Osteoblast (primary cell): ENCODE data around the gene MTHFSD. TPM values are rescaled to one million over a fixed set of nuclear protein-coding genes. Genes with fewer than 3 reads are reported as not detected.
A peak's percentile ranks its signal among the peaks of the same experiment; 100 is the strongest.

Experiments used
- DNase-seq: peaks from one replicate; pipeline ENCODE4 v3.0.0; 2011; ENCODE audit warnings: low spot score, mixed read lengths; ENCODE audit not compliant: insufficient read length; ENCODE audit errors: missing footprints
- H2AFZ ChIP-seq: 2 replicates; pipeline ENCODE4 v1.6.0; 2011; ENCODE audit warnings: mild to moderate bottlenecking, low read length
- H3K27ac ChIP-seq: 2 replicates; pipeline ENCODE4 v1.5.1; 2011; ENCODE audit warnings: mild to moderate bottlenecking, low read depth, low read length, moderate library complexity
- H3K27me3 ChIP-seq: 2 replicates; pipeline ENCODE4 v1.6.0; 2012; ENCODE audit warnings: mild to moderate bottlenecking, control low read depth, inconsistent platforms, low read length, moderate library complexity; ENCODE audit not compliant: insufficient read depth
- H3K36me3 ChIP-seq: 2 replicates; pipeline ENCODE4 v1.5.1; 2011; ENCODE audit warnings: mild to moderate bottlenecking, low read length, control low read depth, moderate library complexity; ENCODE audit not compliant: insufficient read depth
- H3K4me1 ChIP-seq: 2 replicates; pipeline ENCODE4 v1.5.1; 2011; ENCODE audit warnings: mild to moderate bottlenecking, low read length, control low read depth, moderate library complexity; ENCODE audit not compliant: insufficient read depth
- H3K4me2 ChIP-seq: 2 replicates; pipeline ENCODE4 v1.6.0; 2011; ENCODE audit warnings: mild to moderate bottlenecking, low read length; ENCODE audit not compliant: insufficient read depth
- H3K4me3 ChIP-seq: fragments of 200-600 bp; sonication (generic); 3 replicates; pipeline ENCODE4 v1.5.1; 2012; ENCODE audit warnings: mild to moderate bottlenecking, low read length, inconsistent platforms; ENCODE audit not compliant: insufficient read depth
- H3K79me2 ChIP-seq: 2 replicates; pipeline ENCODE4 v1.6.0; 2012; ENCODE audit warnings: mild to moderate bottlenecking, low read length, control low read depth, inconsistent platforms; ENCODE audit not compliant: insufficient read depth
- H3K9me3 ChIP-seq: 2 replicates; pipeline ENCODE4 v1.5.1; 2011; ENCODE audit warnings: low read depth, low read length, control low read depth
- H4K20me1 ChIP-seq: 2 replicates; pipeline ENCODE4 v1.6.0; 2012; ENCODE audit warnings: mild to moderate bottlenecking, low read length, control low read depth; ENCODE audit not compliant: insufficient read depth
- total RNA-seq: library from RNA; depleted of rRNA; stranded (reverse); fragments of >200 nt; gene quantifications from 2 replicates; pipeline ENCODE4 v1.2.3, GENCODE V29; 2012
- TF ChIP-seq, protein P1 (sequence below): IDR thresholded peaks from 2 replicates; pipeline ENCODE4 v1.5.1; 2011; ENCODE audit warnings: mild to moderate bottlenecking, low read depth, low read length, moderate library complexity; ENCODE audit errors: extremely low read depth

MTHFSD gene
- total RNA-seq, 1 donor, result 18.5 TPM

DNA sequence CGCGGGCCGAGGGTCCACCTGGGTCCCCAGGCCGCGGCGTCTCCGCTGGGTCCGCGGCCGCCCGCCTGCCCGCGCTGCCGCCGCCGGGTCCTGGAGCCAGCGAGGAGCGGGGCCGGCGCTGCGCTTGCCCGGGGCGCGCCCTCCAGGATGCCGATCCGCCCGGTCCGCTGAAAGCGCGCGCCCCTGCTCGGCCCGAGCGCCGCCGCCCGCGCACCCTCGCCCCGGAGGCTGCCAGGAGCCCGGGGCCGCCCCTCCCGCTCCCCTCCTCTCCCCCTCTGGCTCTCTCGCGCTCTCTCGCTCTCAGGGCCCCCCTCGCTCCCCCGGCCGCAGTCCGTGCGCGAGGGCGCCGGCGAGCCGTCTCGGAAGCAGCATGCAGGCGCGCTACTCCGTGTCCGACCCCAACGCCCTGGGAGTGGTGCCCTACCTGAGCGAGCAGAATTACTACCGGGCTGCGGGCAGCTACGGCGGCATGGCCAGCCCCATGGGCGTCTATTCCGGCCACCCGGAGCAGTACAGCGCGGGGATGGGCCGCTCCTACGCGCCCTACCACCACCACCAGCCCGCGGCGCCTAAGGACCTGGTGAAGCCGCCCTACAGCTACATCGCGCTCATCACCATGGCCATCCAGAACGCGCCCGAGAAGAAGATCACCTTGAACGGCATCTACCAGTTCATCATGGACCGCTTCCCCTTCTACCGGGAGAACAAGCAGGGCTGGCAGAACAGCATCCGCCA, 12.1 kb upstream of the MTHFSD start:
- no peak overlapping the region for H2AFZ ChIP-seq
- peaks cover 3% of the 10 kb centered on the region for H4K20me1 ChIP-seq
- H3K4me1 ChIP-seq, result peaks cover 22% of the 10 kb centered on the region
- H3K4me2 ChIP-seq, result peak overlapping the region; percentile 62
- H3K27me3 ChIP-seq, result no peaks in the 10 kb centered on the region
- no peaks in the 10 kb centered on the region for H3K9me3 ChIP-seq
- H3K27ac ChIP-seq, result peak overlapping the region; percentile 96
- TF ChIP-seq, protein P1, sequence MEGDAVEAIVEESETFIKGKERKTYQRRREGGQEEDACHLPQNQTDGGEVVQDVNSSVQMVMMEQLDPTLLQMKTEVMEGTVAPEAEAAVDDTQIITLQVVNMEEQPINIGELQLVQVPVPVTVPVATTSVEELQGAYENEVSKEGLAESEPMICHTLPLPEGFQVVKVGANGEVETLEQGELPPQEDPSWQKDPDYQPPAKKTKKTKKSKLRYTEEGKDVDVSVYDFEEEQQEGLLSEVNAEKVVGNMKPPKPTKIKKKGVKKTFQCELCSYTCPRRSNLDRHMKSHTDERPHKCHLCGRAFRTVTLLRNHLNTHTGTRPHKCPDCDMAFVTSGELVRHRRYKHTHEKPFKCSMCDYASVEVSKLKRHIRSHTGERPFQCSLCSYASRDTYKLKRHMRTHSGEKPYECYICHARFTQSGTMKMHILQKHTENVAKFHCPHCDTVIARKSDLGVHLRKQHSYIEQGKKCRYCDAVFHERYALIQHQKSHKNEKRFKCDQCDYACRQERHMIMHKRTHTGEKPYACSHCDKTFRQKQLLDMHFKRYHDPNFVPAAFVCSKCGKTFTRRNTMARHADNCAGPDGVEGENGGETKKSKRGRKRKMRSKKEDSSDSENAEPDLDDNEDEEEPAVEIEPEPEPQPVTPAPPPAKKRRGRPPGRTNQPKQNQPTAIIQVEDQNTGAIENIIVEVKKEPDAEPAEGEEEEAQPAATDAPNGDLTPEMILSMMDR, result no peak
- H3K4me3 ChIP-seq, result peak overlapping the region; percentile 97
- peaks cover 35% of the 10 kb centered on the region for H3K36me3 ChIP-seq
- peak; percentile 98 for DNase-seq
- peaks cover 67% of the 10 kb centered on the region for H3K79me2 ChIP-seq

DNA sequence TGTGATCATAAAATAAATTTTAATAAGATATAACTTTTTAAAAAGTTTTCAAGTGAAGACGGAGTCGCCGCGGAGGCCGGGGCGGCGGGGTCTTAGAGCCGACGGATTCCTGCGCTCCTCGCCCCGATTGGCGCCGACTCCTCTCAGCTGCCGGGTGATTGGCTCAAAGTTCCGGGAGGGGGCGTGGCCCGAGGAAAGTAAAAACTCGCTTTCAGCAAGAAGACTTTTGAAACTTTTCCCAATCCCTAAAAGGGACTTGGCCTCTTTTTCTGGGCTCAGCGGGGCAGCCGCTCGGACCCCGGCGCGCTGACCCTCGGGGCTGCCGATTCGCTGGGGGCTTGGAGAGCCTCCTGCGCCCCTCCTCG, 11.5 kb upstream of the MTHFSD start, which contains the start of gene FOXC2:
Gene FOXC2 (plus strand): TSS at position 229 of the 365 bp plus-strand sequence. CDS start 507 bp downstream, outside the sequence.
- peaks cover 30% of the 10 kb centered on the region for H3K36me3 ChIP-seq
- peak within 1 kb of the TSS; percentile 96 for H3K27ac ChIP-seq
- peak; percentile 100 for DNase-seq
- H3K4me3 ChIP-seq, result peak within 1 kb of the TSS; percentile 97
- TF ChIP-seq, protein P1, result no peak
- H3K9me3 ChIP-seq, result no peaks in the 10 kb centered on the region
- peak within 1 kb of the TSS; percentile 77 for H3K4me2 ChIP-seq
- H3K4me1 ChIP-seq, result peaks cover 16% of the 10 kb centered on the region
- no peaks in the 10 kb centered on the region for H3K27me3 ChIP-seq
- peak within 1 kb of the TSS; percentile 63 for H2AFZ ChIP-seq
- H3K79me2 ChIP-seq, result peaks cover 62% of the 10 kb centered on the region
- peaks cover 3% of the 10 kb centered on the region for H4K20me1 ChIP-seq

DNA sequence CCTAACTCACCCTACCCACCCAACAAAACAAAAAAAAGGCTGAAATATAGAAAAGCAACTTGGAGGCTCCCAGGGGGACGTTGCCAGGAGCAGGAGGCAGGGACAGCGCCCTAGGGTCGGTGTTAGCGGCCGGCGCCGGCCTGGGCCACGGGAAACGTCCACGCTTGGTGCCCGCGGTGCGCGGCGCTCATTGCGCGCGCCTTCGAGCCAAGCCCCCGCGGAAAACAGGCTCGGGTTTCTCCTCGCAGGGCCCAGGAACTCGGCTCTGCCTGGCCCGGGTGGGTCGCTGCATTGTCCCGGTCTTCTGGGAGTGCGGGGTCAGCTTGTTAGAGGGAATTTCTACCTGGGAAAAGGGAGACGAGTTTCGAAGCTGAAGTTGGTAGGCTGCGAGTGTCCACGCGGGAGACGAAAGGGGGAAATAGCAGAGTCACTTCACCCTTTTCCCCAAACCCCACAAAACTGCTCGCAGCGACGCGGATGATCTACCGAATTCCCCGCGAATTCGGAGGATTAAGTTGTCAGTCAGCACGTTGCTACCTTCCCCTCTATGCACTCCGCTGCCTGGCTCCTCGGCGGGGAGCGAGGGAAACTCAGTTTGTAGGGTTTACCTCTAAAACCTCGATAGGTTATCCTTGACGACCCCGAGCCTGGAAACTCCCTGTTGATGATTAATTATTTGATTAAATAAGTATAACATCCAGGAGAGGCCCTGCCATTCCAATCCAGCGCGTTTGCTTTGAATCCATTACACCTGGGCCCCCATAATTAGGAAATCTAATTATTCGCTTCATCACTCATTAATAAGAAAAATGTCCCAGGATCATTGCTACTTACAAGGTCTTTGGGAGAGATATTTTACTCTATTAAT, 10.8 kb upstream of the MTHFSD start:
- TF ChIP-seq, protein P1, result no peak
- Histone ChIP-seq H3K4me3 (peak overlapping the region; percentile 60), H2AFZ (peak overlapping the region; percentile 63), H4K20me1 (peaks cover 3% of the 10 kb centered on the region), H3K4me2 (peak overlapping the region; percentile 77), H3K36me3 (peaks cover 23% of the 10 kb centered on the region), H3K27me3 (no peaks in the 10 kb centered on the region), H3K4me1 (peaks cover 11% of the 10 kb centered on the region), H3K9me3 (no peaks in the 10 kb centered on the region), H3K27ac (peak overlapping the region; percentile 31), H3K79me2 (peaks cover 55% of the 10 kb centered on the region)
- peak; percentile 62 for DNase-seq
